ENCODE data around the gene IFNW1. TPM values are rescaled to one million over a fixed set of nuclear protein-coding genes. Genes with fewer than 3 reads are reported as not detected.

Gene IFNW1
- total RNA-seq, 1 experiment from 2014 or later: not detected

DNA sequence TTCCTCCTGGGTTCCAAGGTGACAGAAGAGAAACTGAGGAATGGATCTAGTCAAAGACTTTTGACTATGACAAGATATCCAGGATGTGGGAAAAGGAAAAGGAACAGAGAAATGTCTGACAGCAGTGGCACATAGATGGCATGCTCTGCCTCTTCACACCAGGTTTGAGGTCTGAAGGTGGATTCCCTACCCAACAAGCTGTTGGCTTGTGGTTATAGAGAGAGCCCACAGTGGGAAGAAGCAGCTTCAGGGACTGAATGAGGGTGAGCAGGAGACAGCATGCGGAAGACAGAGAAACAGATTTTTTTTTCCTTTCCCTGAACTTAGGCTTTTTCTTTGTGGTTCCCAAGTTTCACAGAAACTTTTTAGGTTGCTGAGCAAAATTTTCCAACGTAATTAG is 20.6 kb downstream of the IFNW1 start:
- no peaks in the 10 kb centered on the region for H3F3A ChIP-seq (ENCODE audit: insufficient read depth, low read depth)
- DNase-seq: no peak
- H2AFZ ChIP-seq: no peak overlapping the region
- no peaks in the 10 kb centered on the region for H3K9me2 ChIP-seq (ENCODE audit: insufficient read depth)
- H3K79me2 ChIP-seq (ENCODE audit: low read depth): no peaks in the 10 kb centered on the region
- ChIA-PET CTCF (no interaction called here), POLR2A (ENCODE audit: unreplicated experiment) (no interaction called here)
- no peaks in the 10 kb centered on the region for H4K20me1 ChIP-seq (ENCODE audit: insufficient read depth)
- H3K4me3 ChIP-seq: no peak overlapping the region
- H3K4me1 ChIP-seq (replicated peaks; ENCODE audit: insufficient read depth): no peaks in the 10 kb centered on the region
- H3K9me3 ChIP-seq (ENCODE audit: insufficient read depth, low read depth): no peaks in the 10 kb centered on the region
- H3K27me3 ChIP-seq (ENCODE audit: insufficient read depth, low read depth): no peaks in the 10 kb centered on the region
- BruUV-seq (replicated peaks): no TSS peak
- TF ChIP-seq EZH2 (IDR thresholded peaks at IDR 0.05; ENCODE audit: low read depth) (no peak), CTCF (conservative IDR thresholded peaks at IDR 0.05) (no peak)
- H3K36me3 ChIP-seq (ENCODE audit: low read depth): no peaks in the 10 kb centered on the region
- H3K27ac ChIP-seq: no peak overlapping the region
- no peak overlapping the region for H3K4me2 ChIP-seq
- intact Hi-C loops (cut with micrococcal nuclease; ENCODE audit: unreplicated experiment): no loop called here

DNA sequence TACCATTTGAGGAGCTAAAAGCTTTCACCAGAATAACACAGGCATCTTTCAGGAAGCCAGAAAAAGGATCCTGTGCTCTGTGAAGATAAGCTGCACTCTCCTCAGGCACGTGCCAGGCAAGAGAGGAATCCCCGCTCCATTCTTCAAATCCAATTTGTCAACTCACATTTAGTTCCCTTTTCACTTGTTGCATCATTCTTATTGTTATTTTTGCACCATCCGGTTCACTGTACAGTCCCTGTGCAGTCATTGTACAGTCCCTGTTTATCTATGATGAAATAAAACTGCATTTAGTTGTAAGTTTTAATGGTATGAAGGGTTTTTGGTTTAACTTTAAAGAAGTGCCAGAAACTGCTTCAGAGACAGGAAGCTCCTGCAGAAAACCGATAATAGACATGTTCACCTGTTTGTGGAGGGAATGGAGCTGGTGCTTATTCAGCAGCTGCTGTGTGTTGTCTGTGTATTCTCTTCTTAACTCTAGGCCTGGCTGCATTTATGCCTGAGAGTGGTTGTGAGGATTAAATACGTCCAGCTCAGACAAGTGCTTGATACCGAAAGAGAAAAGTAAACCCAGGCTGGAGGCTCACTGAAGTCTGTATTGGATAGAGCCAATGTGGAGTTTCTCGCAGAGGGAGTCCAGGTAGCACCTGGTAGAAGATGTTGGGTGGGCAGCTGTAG is 22.4 kb downstream of the IFNW1 start:
- Histone ChIP-seq H3K27ac (no peak overlapping the region), H3F3A (ENCODE audit: insufficient read depth, low read depth) (no peaks in the 10 kb centered on the region), H4K20me1 (ENCODE audit: insufficient read depth) (no peaks in the 10 kb centered on the region), H3K4me2 (no peak overlapping the region), H3K9me3 (ENCODE audit: insufficient read depth, low read depth) (no peaks in the 10 kb centered on the region), H2AFZ (no peak overlapping the region), H3K4me3 (no peak overlapping the region), H3K36me3 (ENCODE audit: low read depth) (no peaks in the 10 kb centered on the region), H3K27me3 (ENCODE audit: insufficient read depth, low read depth) (no peaks in the 10 kb centered on the region), H3K79me2 (ENCODE audit: low read depth) (no peaks in the 10 kb centered on the region), H3K4me1 (replicated peaks; ENCODE audit: insufficient read depth) (no peaks in the 10 kb centered on the region), H3K9me2 (ENCODE audit: insufficient read depth) (no peaks in the 10 kb centered on the region)
- ChIA-PET POLR2A (ENCODE audit: unreplicated experiment) (no interaction called here), CTCF (no interaction called here)
- TF ChIP-seq EZH2 (IDR thresholded peaks at IDR 0.05; ENCODE audit: low read depth) (no peak), CTCF (conservative IDR thresholded peaks at IDR 0.05) (no peak)
- no TSS peak for BruUV-seq (replicated peaks)
- no peak for DNase-seq
- intact Hi-C loops (cut with micrococcal nuclease; ENCODE audit: unreplicated experiment): no loop called here

DNA sequence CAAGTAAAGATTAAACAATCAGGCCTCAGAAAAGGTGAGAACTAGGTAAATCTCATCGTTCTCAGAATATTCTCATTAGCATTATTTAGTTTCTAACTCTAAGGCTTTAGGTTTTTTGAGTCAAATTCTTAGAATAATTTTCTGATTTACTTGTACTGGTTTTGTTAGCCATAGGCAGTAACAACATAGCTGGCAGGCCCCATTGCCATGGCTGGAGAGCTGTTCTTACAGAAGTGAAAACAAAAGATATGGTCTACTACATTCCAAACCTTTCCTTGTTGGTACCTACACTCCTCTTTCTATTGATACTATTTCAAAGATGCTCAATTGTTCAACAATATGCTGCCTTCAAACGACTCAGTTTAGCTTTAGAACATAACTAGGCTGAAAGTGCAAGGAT is 27.3 kb downstream of the IFNW1 start:
- H3K79me2 ChIP-seq (ENCODE audit: low read depth): no peaks in the 10 kb centered on the region
- BruUV-seq (replicated peaks): no TSS peak
- H3K9me2 ChIP-seq (ENCODE audit: insufficient read depth): no peaks in the 10 kb centered on the region
- no peak for TF ChIP-seq CTCF (conservative IDR thresholded peaks at IDR 0.05)
- TF ChIP-seq EZH2 (IDR thresholded peaks at IDR 0.05; ENCODE audit: low read depth): no peak
- intact Hi-C loops (cut with micrococcal nuclease; ENCODE audit: unreplicated experiment): no loop called here
- H2AFZ ChIP-seq: no peak overlapping the region
- ChIA-PET POLR2A (ENCODE audit: unreplicated experiment) (no interaction called here), CTCF (no interaction called here)
- no peaks in the 10 kb centered on the region for H3K4me1 ChIP-seq (replicated peaks; ENCODE audit: insufficient read depth)
- no peak overlapping the region for H3K27ac ChIP-seq
- no peak for DNase-seq
- H3F3A ChIP-seq (ENCODE audit: insufficient read depth, low read depth): no peaks in the 10 kb centered on the region
- H3K4me2 ChIP-seq: no peak overlapping the region
- no peaks in the 10 kb centered on the region for H3K9me3 ChIP-seq (ENCODE audit: insufficient read depth, low read depth)
- no peaks in the 10 kb centered on the region for H3K36me3 ChIP-seq (ENCODE audit: low read depth)
- H3K4me3 ChIP-seq: no peak overlapping the region
- H3K27me3 ChIP-seq (ENCODE audit: insufficient read depth, low read depth): no peaks in the 10 kb centered on the region
- H4K20me1 ChIP-seq (ENCODE audit: insufficient read depth): no peaks in the 10 kb centered on the region
